Activated CD8-positive, alpha-beta memory T cell treated with anti-CD3 and anti-CD28 coated beads, Interleukin-2, amount 50 U/mL, for 1 hour (primary cell): Measurements from ENCODE around the gene COL8A1.

Source experiments
- DNase-seq: peaks from one replicate; pipeline ENCODE4 v3.0.0-alpha.2; 2020; ENCODE audit errors: extremely low read depth

COL8A1 gene

DNA sequence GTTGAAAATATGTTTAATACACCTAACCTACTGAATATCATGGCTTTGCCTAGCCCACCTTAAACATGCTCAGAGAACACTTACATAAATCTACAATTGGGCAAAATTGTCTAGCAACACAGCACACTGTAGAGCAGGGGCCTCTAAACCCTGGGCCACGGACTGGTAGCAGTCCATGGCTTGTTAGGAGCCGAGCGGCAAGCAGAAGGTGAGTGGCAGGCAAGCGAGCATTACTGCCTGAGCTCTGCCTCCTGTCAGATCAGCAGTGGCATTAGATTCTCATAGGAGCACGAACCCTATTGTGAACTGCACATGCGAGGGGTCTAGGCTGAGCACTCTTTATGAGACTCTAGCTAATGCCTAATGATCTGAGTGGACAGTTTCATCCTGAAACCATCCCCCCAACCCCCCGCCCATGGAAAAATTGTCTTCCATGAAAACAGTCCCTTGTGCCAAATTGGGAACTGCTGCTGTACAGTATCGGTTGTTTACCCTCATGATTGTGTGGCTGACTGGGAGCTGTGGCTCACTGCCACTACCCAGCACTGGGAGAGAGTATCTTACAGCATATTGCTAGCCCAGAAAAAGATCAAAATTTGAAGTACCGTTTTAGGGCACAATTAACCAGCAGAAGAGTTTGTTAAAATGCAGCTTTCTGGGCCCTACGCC is 205.3 kb downstream of the COL8A1 start:
- DNase-seq, result no peak

DNA sequence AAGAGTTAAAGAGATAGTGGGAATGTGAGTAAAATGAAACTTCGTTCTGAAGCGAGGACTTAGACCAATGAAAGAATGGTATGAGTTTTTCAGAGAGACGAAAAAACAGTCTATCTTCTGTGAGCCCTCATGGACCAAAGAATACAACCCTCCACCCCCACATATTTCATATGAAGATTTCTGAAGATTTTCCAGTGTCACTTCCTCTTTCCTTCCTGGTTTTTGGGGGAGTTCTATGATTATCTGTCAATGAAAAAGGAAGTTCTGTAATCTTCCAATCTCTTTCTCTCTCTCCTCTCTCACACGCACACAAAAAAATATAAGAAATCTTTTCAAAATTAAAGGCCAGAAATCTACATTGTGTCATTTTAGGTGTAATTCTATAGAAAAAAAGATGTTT is 206.9 kb downstream of the COL8A1 start:
- no peak for DNase-seq

DNA sequence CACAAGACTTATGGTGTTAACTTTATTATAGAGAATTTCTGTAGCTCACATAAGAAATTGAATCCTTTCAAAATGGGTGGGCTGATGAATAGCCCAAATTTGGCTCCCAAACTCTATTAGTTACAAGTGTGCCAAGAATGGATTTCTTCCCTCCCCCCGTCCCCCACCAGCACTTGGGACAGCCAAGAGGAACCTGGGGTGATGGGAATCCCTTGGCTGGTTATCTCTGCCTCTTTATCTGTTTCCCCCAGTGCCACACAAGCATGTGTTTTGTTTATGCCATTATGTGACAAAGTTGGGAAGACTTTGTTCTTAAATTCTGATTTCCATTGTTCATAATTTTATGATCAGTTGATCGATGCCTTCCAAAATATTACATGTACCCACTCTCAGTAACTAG is 207.6 kb downstream of the COL8A1 start:
- no peak for DNase-seq

DNA sequence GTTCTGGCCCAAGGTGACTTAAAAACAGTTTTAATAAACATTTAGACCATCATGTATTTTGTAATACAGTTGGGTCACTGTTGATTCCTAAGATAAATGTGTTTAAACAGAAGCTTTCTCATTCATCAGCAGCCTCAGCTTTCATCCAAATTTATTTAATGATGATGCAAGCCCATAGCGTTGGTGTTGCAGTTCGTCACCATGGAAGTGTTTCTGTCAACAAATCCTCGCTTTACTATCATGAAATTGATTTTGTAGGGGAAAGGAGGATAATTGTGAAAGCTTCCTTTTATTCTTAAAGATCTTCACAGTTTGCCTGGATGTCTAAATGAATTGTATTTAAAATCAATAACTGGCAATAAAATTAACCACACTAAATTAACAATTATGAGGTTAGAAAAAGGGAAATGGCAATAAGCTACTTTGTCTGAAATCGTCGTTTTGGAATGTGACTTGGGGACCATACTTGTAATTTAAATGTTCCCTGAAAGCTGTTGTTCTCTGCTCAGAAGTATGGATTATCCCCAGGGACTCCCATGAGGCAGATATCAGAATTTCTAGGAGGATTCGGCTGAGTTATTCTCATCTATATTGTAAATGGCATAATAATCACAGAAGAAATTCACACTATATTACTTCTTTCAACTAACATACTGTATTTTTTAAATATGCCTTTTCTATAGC is 208.2 kb downstream of the COL8A1 start:
- no peak for DNase-seq

DNA sequence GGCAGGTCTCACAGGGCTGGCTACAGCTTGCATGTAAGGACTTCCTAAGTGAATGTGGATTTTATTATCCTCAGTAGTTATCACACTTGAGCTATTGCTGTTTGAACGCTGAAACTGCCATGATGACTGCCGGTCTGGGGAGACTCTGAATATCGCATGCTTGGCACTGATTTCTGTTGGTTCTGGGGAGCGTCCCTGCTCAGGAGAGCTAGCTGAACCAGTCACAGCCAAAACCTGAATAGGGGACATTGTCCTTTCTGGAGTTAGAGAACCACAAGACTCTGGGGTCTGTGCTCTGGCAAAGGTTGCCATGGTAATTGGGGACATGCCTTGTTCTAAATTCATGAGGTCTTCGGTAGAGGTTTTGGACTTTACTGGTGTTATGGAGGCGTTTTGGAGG is 210.0 kb downstream of the COL8A1 start:
- DNase-seq, result no peak
